Heart right ventricle (tissue), 16 donors: ENCODE results near the gene ELAVL3. TPM values are rescaled to one million over a fixed set of nuclear protein-coding genes. Genes with fewer than 3 reads are reported as not detected.
A peak's percentile ranks its signal among the peaks of the same experiment; 100 is the strongest.

Experiments used
- ATAC-seq, 8 donors: fragments of 200-7000 bp; cut with Tn5 transposase; one replicate each; pipeline ENCODE4 v1.9.1; 2020; ENCODE audit warnings: mild to moderate bottlenecking in 8 of 8, moderate library complexity in 8 of 8, moderate number of reproducible peaks in 1 of 8
- DNase-seq, 2 donors: peaks; one replicate each; pipeline ENCODE4 v3.0.0-alpha.2; 2020
- H3K27ac ChIP-seq, 10 donors: fragments of 200-600 bp; sonication (generic) in 2 of 10; one replicate each; pipeline versions ENCODE4 v1.5.0 to v1.8.0; 2020 to 2022; ENCODE audit warnings: mild to moderate bottlenecking in 3 of 10
- H3K27me3 ChIP-seq, 7 donors: fragments of 200-600 bp; one replicate each; pipeline ENCODE4 v1.8.0; 2021 to 2022; ENCODE audit warnings: mild to moderate bottlenecking in 2 of 7
- H3K36me3 ChIP-seq, 9 donors: fragments of 200-600 bp; sonication (generic) in 1 of 9; one replicate each; pipeline versions ENCODE4 v1.5.0 to v1.8.0; 2020 to 2022; ENCODE audit warnings: mild to moderate bottlenecking in 2 of 9
- H3K4me1 ChIP-seq, 9 donors: fragments of 200-600 bp; sonication (generic) in 1 of 9; one replicate each; pipeline versions ENCODE4 v1.5.0 to v1.8.0; 2020 to 2022; ENCODE audit warnings: mild to moderate bottlenecking in 4 of 9
- H3K4me3 ChIP-seq, 10 donors: fragments of 200-600 bp; sonication (generic) in 2 of 10; one replicate each; pipeline versions ENCODE4 v1.5.0 to v1.8.0; 2020 to 2022; ENCODE audit warnings: mild to moderate bottlenecking in 7 of 10, moderate library complexity in 2 of 10
- H3K9me3 ChIP-seq, 11 donors: fragments of 200-600 bp in 10 of 11; sonication (generic) in 2 of 11; one replicate each; pipeline versions ENCODE4 v1.5.0 to v1.8.0; 2013 to 2022; ENCODE audit warnings: mild to moderate bottlenecking in 2 of 11, control low read depth in 1 of 11, moderate library complexity in 1 of 11
- WGBS, 2 donors: extraction: QIAGEN DNeasy Blood & Tissue Kit; methylation state at CpG; one replicate each; pipeline ENCODE4 v1.1.7; 2013; ENCODE audit warnings: inconsistent platforms in 1 of 2; 5-methylcytosine and 5-hydroxymethylcytosine counted together
- intact Hi-C, 10 donors: fragments of 100-400 bp; cut with DNase I; formaldehyde crosslinking; loops; one replicate each; pipeline versions ENCODE4 v1.11.1 to v1.14.2; 2022
- long read RNA-seq, 3 donors: library from polyadenylated mRNA; unstranded; transcript quantifications; one replicate each; pipeline ENCODE4 v2.0.0, GENCODE V29; 2020 to 2021
- polyA plus RNA-seq, 2 donors: library from polyadenylated mRNA; stranded (reverse); fragments of 200-250 nt; gene quantifications; one replicate each; pipeline ENCODE4 v1.2.3, GENCODE V29; 2013
- total RNA-seq, 10 donors: library from RNA; stranded (reverse); fragmentation: NEBNext Ultra II Directional in 3 of 10; extraction: Animal tissue kit (Norgen Biotek cat#: 25700) in 3 of 10; gene quantifications; one replicate each; pipeline versions ENCODE4 v1.2.1 to v1.2.4, GENCODE V29; 2021 to 2023
- TF ChIP-seq, protein P1 (sequence below), 9 donors: fragments of 200-600 bp; sonication (generic) in 2 of 9; IDR thresholded peaks; one replicate each; pipeline versions ENCODE4 v1.5.0 to v1.8.0; 2021 to 2022; ENCODE audit warnings: antibody characterized with exemption in 9 of 9, mild to moderate bottlenecking in 5 of 9, moderate library complexity in 1 of 9
- donor health status: Arrhythmogenic right ventricular cardiomyopathy.
- donor health status: ischemic (EF 13 %, LVEDD 7.1; RV severe dilation, severe dysfunction).
- donor health status: healthy with polysubstance abuse.
- donor health status: DM: no; HTN: yes; CAD: no.
- donor health status: DM: no; HTN: no; CAD: no.
- donor health status: ischemic (EF 25% LVEDD 6.9; RV normal size, moderate dysfunction).
- donor health status: ischemic (EF 25% LVEDD 5.7; RV mildly dilated, moderate dysfunction).
- donor health status: healthy.
- donor health status: DM: yes; HTN: yes; CAD: no.
- donor health status: Ischemic cardiomyopathy.
- donor health status: ischemic (EF 35%, LVEDD 5.7; RV mildly dilated, moderate dysfunction).
- donor health status: nonischemic (EF 11% LVEDD 7.7; RV severe dilation, severe dysfunction).
- donor health status: DM: yes; HTN: yes; CAD: no.
- donor health status: PGD.
- donor health status: ischemic (EF 29% LVEDD 5.4; RV normal size, mild dysfunction).
- donor health status: nonischemic (EF 23%, LVEDD 6.1; RV moderate dilation, normal function).

Gene ELAVL3
- total RNA-seq (under 1 TPM in 7 of 10 donors, not detected in 3; 0.07 to 0.44 (median 0.23) TPM), polyA plus RNA-seq (under 1 TPM; 0.10 to 0.15 TPM)
- long read RNA-seq, donor 1 = 0 reads
- long read RNA-seq, donor 2 = 0 reads
- long read RNA-seq, donor 3 = 0 reads

DNA sequence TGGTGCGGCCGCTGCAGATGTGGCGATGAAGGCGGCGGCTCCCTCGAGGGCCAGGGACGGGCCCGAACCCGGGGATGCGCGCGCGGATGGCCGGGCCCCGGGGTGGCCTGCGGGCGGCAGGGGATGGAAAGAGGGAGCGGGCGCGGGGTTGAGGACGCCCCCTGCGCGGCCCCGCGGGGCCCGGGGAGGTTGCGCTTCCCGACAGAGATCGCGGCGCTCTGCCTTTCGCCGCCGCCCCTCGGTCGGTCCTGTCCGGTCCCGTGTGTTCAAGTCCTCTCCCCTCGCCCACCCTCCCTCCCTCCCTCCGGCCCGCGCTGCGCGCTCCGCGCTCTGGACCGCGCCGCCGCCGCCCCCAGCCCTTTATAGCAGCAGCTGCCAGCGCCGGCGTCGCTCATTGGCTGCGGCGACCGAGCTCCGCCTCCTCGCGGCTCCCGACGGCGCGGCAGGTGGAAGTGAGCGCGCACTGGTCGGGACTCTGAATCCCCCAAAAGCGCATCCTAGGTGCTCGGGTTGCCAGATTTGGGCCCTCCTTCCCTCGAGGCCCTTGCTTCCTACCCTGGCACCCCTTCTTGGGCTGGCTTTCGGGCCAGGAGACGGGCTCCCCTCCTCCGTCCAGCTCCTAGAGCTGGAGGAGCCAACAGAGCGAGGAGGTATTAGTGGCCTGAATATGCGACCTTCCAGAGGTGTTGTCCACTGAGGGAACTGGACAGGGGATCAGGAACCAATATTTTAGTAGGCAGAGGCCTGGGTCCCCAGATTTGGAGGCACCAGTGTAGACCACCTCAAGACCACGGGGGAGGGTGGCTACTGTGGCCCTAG, at the start of gene ELAVL3:
Gene ELAVL3 (minus strand): TSS at position 332 of the 819 bp plus-strand sequence. CDS start 438 bp downstream, outside the sequence.
- DNase-seq (no peak), ATAC-seq (no peak)
- intact Hi-C loops = loop anchor here in 7 of 10 donors (5.0 to 10.0 kb wide), 4 partner anchors 99 to 194 kb away; partner anchors contain the start of genes TSPAN16 (in 3 of the 7) and EPOR (in 1 of the 7)
- peak within 1 kb of the TSS in 9 of 10 donors; percentile 9 to 50 (median 37) for H3K4me3 ChIP-seq
- H3K9me3 ChIP-seq = no peaks in the 10 kb centered on the region
- no peak within 1 kb of the TSS for H3K27ac ChIP-seq
- 12 to 15% methylated on average over 35 to 75 of the region's 77 CpGs for WGBS, 2 donors
- peaks cover 0 to 12% (median 3%) of the 10 kb centered on the region in 9 donors for H3K36me3 ChIP-seq
- TF ChIP-seq, protein P1, sequence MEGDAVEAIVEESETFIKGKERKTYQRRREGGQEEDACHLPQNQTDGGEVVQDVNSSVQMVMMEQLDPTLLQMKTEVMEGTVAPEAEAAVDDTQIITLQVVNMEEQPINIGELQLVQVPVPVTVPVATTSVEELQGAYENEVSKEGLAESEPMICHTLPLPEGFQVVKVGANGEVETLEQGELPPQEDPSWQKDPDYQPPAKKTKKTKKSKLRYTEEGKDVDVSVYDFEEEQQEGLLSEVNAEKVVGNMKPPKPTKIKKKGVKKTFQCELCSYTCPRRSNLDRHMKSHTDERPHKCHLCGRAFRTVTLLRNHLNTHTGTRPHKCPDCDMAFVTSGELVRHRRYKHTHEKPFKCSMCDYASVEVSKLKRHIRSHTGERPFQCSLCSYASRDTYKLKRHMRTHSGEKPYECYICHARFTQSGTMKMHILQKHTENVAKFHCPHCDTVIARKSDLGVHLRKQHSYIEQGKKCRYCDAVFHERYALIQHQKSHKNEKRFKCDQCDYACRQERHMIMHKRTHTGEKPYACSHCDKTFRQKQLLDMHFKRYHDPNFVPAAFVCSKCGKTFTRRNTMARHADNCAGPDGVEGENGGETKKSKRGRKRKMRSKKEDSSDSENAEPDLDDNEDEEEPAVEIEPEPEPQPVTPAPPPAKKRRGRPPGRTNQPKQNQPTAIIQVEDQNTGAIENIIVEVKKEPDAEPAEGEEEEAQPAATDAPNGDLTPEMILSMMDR (IDR thresholded peaks at IDR 0.05) = no peak
- peaks cover 10 to 46% (median 35%) of the 10 kb centered on the region in 9 donors for H3K4me1 ChIP-seq
- peaks cover 5 to 63% (median 52%) of the 10 kb centered on the region in 7 donors for H3K27me3 ChIP-seq

DNA sequence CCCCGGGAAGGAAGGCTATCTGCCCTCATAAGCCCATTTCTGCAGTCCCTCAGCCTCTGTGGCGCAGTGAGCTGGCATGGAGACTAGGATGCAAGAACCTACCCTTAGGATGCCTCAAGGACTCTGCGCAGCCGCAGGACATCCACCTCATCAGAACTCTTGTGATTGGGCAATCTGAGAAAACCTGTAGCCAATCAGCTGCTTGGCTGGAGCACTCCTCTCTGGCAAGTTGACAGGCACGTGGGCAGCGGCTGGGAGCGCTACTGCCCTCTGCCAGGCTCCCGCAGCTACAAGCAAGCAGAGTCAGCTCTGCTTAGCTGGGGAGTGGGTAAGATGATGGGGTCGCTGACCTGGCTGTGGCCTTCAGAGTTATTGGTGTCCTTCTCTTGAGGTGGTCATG, 49.6 kb upstream of the ELAVL3 start:
- DNase-seq = peak; percentile 74 to 78
- TF ChIP-seq, protein P1 (IDR thresholded peaks at IDR 0.05) = peak in 4 of 9 donors; percentile 37 to 48 (median 43)

DNA sequence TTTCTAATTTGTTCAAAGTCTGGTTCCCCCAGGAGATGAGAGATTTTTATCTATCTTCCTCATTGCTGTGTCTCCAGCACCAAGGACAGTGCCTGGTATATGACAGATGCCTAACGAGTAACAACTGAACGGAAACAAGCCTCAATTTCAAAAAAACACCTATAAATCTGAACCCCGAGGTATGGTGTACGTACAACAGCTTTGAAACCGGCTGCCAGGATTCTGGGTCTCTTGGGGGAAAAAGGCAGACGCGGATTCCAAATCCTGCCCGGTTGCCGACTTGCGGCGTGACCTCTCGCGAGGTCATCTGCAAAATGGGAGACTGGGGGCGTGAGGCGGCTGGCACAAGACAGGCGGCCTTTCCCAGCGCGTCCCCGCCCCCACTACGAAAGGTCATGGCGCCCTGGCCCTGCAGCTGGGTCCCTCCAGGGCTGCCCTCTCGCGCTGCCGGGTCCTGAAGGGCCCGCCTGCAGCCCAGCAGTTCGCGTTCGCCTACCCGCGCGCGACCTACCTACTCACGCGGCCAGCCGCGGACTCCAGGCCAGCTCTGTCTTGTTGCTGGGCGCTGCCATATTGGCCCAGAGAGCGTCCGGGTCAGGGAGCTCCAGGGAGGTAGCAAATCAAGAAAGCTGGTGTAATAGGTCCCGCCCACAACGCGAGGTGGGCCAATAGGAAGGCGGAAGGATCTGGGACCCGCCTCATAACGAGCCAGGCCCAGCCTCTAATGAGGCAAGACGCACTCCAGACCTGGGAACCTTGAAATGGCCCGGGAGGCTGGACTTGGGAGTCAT, 47.9 kb upstream of the ELAVL3 start, which contains the start of gene ECSIT:
Gene ECSIT (minus strand): TSS at position 584 of the 791 bp plus-strand sequence. CDS start 9,964 bp downstream, outside the sequence.
- Histone ChIP-seq H3K27me3 (no peaks in the 10 kb centered on the region), H3K4me3 (peak within 1 kb of the TSS; percentile 71 to 96 (median 85)), H3K4me1 (peaks cover 6 to 35% (median 23%) of the 10 kb centered on the region in 9 donors), H3K36me3 (peaks cover 0 to 28% (median 0%) of the 10 kb centered on the region in 9 donors), H3K9me3 (no peaks in the 10 kb centered on the region), H3K27ac (peak within 1 kb of the TSS; percentile 66 to 97 (median 90))
- 0 to 1% methylated on average over 47 of the region's 47 CpGs for WGBS, 2 donors
- peak; percentile 96 to 98 for DNase-seq
- TF ChIP-seq, protein P1 (IDR thresholded peaks at IDR 0.05) = no peak
- intact Hi-C loops = loop anchor here in 2 of 10 donors (1.0 to 2.0 kb wide), 2 partner anchors 23 to 24 kb away; partner anchors contain the start of gene ZNF653 (in 2 of the 2)
- ATAC-seq = peak; percentile 96 to 99 (median 99)

More for the DNA sequence above, 49.6 kb upstream of the ELAVL3 start:
- ATAC-seq = peak; percentile 6 to 63 (median 54)
- Histone ChIP-seq H3K4me1 (peaks cover 6 to 40% (median 27%) of the 10 kb centered on the region in 9 donors), H3K4me3 (no peak overlapping the region), H3K36me3 (peaks cover 0 to 11% (median 0%) of the 10 kb centered on the region in 9 donors), H3K27ac (peak overlapping the region in 4 of 10 donors; percentile 13 to 90 (median 55)), H3K27me3 (no peaks in the 10 kb centered on the region), H3K9me3 (no peaks in the 10 kb centered on the region)
- intact Hi-C loops = loop anchor here in 1 of 10 donors (10.0 kb wide), 1 partner anchor 54 kb away; no protein-coding TSS in a partner anchor
- 22 to 26% methylated on average over 9 of the region's 9 CpGs for WGBS, 2 donors
